Breast epithelium (tissue), 3 donors: ENCODE results near the gene CPEB2.

ENCODE experiments used
- CTCF ChIP-seq, 3 donors: fragments of 450-650 bp; IDR thresholded peaks; one replicate each; pipeline ENCODE4 v1.5.1; 2016 to 2017; ENCODE audit warnings: antibody characterized with exemption in 3 of 3, mild to moderate bottlenecking in 3 of 3, moderate library complexity in 3 of 3
- POLR2A ChIP-seq: fragments of 450-650 bp; IDR thresholded peaks from one replicate; pipeline ENCODE4 v1.6.1; 2016; ENCODE audit warnings: antibody characterized with exemption, mild to moderate bottlenecking, moderate library complexity

GRCh38 chr4:15100380-15100779 lies 98.1 kb downstream of the CPEB2 start:
- TF ChIP-seq CTCF (IDR thresholded peaks at IDR 0.05) (no peak), POLR2A (no peak)
